Right lobe of liver (tissue), 6 donors: ENCODE data around the gene BDKRB2. TPM values are rescaled to one million over a fixed set of nuclear protein-coding genes. Genes with fewer than 3 reads are reported as not detected.

Experiments
- ATAC-seq, 4 donors: fragments of 200-7000 bp; cut with Tn5 transposase; one replicate each; pipeline ENCODE4 v1.9.1; 2020; ENCODE audit warnings: mild to moderate bottlenecking in 4 of 4, moderate library complexity in 4 of 4
- DNase-seq, 3 donors: peaks; one replicate each; pipeline ENCODE4 v3.0.0-alpha.2; 2020
- H3K27ac ChIP-seq, 3 donors: fragments of 200-600 bp; one replicate each; pipeline ENCODE4 v1.8.0; 2022
- H3K27me3 ChIP-seq, 2 donors: fragments of 200-600 bp; one replicate each; pipeline ENCODE4 v1.8.0; 2022
- H3K36me3 ChIP-seq, 4 donors: fragments of 200-600 bp; sonication (generic) in 1 of 4; one replicate each; pipeline versions ENCODE4 v1.5.1 to v1.8.0; 2017 to 2022; ENCODE audit warnings: control low read depth in 1 of 4
- H3K4me1 ChIP-seq, 4 donors: fragments of 200-600 bp; sonication (generic) in 1 of 4; one replicate each; pipeline versions ENCODE4 v1.5.1 to v1.8.0; 2017 to 2022; ENCODE audit warnings: control low read depth in 1 of 4
- H3K4me3 ChIP-seq, 3 donors: fragments of 200-600 bp; one replicate each; pipeline ENCODE4 v1.8.0; 2022
- H3K9me3 ChIP-seq, 4 donors: fragments of 200-600 bp; sonication (generic) in 1 of 4; one replicate each; pipeline versions ENCODE4 v1.5.1 to v1.8.0; 2017 to 2022; ENCODE audit warnings: control low read depth in 1 of 4
- POLR2A ChIP-seq: fragments of 450-650 bp; IDR thresholded peaks from one replicate; pipeline ENCODE4 v1.6.1; 2017; ENCODE audit warnings: antibody characterized with exemption, mild to moderate bottlenecking
- WGBS: methylation state at CpG from one replicate; pipeline ENCODE4 v1.1.6; 2018; ENCODE audit warnings: low coverage, low lambda C conversion rate; ENCODE audit not compliant: insufficient coverage; ENCODE audit errors: missing lambda C conversion rate; 5-methylcytosine and 5-hydroxymethylcytosine counted together
- intact Hi-C, 2 donors: fragments of 100-400 bp; cut with DNase I; formaldehyde crosslinking; loops; one replicate each; pipeline versions ENCODE4 v1.11.2 to v1.14.1; 2022
- total RNA-seq, 6 experiments: library from RNA; depleted of rRNA in 2 of 6; stranded (reverse); fragments of >200 nt in 2 of 6; fragmentation: NEBNext Ultra II Directional in 3 of 6; extraction: Animal tissue kit (Norgen Biotek cat#: 25700) in 3 of 6; gene quantifications; one replicate each; pipeline versions ENCODE4 v1.1.0 to v1.2.4, GENCODE V29; 2016 to 2023
- TF ChIP-seq, protein P1 (sequence below), 4 donors: fragments of 200-600 bp in 3 of 4; fragments of 450-650 bp in 1 of 4; IDR thresholded peaks; one replicate each; pipeline versions ENCODE4 v1.5.1 to v1.8.0; 2016 to 2022; ENCODE audit warnings: antibody characterized with exemption in 4 of 4, mild to moderate bottlenecking in 2 of 4
- donor health status: DM: no; HTN: yes; CAD: no.
- donor health status: DM: no; HTN: no; CAD: no.
- donor health status: DM: no; HTN: no; CAD: no.
- donor health status: DM: no; HTN: yes; CAD: no.
- donor health status: DM: no; HTN: yes; CAD: no.

Gene BDKRB2
- total RNA-seq, 6 experiments from 2014 or later: 0.07 to 0.60 (median 0.22) TPM

DNA sequence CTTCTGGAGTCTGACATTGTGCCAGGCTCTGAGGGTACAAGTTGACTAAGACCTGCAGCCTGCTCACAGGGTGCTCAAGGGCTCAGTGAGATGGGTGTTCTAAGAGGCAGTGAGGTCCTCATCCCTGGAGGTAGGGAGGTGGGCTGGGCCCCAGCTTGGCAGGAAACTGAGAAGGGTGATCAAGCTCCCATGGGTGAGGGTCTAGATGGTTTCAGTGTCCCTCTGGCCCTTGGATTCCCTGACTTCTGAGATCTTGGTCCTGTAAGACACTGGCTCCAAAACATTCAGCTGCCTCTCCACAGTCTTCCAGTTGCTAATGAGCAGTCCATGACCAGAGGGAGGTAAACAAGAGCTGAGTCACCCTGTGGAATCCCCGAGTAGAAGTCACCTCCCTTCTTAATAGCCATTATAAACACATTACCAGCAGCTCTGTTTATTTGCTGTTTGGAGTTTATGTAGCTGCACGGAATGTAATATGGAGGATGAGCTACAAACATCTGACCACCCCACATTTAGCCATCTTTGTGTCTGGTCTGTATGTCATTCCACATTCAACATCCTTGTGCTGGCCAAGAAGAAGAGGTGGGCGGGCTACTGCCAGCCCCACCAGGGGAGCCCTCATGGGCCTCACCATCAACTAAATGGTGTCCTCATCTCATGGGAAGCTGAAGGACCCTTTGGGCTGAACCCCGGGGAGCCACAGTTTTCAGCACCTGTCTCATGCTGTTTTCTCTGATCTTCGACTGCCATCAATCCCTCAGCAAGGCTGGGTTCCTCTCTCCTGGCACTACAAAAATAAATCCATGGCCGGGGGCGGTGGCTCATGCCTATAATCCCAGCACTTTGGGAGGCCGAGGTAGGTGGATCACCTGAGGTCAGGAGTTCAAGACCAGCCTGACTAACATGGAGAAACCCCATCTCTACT is 37.2 kb upstream of the BDKRB2 start:
- H3K4me3 ChIP-seq: no peak overlapping the region
- no peak for TF ChIP-seq POLR2A
- TF ChIP-seq, protein P1, sequence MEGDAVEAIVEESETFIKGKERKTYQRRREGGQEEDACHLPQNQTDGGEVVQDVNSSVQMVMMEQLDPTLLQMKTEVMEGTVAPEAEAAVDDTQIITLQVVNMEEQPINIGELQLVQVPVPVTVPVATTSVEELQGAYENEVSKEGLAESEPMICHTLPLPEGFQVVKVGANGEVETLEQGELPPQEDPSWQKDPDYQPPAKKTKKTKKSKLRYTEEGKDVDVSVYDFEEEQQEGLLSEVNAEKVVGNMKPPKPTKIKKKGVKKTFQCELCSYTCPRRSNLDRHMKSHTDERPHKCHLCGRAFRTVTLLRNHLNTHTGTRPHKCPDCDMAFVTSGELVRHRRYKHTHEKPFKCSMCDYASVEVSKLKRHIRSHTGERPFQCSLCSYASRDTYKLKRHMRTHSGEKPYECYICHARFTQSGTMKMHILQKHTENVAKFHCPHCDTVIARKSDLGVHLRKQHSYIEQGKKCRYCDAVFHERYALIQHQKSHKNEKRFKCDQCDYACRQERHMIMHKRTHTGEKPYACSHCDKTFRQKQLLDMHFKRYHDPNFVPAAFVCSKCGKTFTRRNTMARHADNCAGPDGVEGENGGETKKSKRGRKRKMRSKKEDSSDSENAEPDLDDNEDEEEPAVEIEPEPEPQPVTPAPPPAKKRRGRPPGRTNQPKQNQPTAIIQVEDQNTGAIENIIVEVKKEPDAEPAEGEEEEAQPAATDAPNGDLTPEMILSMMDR (IDR thresholded peaks at IDR 0.05): no peak
- ATAC-seq (peak in 1 of 4 donors; percentile 88), DNase-seq (no peak)
- H3K27me3 ChIP-seq: no peaks in the 10 kb centered on the region
- no peaks in the 10 kb centered on the region for H3K9me3 ChIP-seq
- no peaks in the 10 kb centered on the region for H3K4me1 ChIP-seq
- WGBS: 74% methylated on average over 7 of the region's 8 CpGs
- no peaks in the 10 kb centered on the region for H3K36me3 ChIP-seq
- no peak overlapping the region for H3K27ac ChIP-seq
- intact Hi-C loops: no loop called here

DNA sequence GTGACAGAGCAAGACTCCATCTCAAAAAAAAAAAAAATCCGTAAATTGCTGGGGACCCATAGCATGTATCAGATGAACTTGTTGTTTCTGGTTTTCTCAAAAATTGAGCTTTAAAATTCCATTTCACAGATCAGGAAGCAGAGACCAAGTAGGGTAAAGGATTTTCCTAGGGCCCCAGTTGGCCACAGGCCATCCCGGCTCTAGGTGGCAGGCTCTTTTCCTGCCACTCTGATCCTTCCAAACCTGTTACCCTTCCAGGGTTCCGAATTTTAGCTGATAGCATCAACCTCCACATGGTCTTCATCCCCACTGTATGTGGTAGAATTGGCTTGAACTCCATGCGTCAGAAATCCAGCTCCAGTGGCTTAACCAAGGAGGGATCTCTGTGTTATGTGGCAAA is 36.1 kb upstream of the BDKRB2 start:
- no peak for TF ChIP-seq POLR2A
- TF ChIP-seq, protein P1 (IDR thresholded peaks at IDR 0.05): no peak
- WGBS: 72% methylated on average over 3 of the region's 4 CpGs
- Histone ChIP-seq H3K4me3 (no peak overlapping the region), H3K4me1 (no peaks in the 10 kb centered on the region), H3K9me3 (no peaks in the 10 kb centered on the region), H3K36me3 (no peaks in the 10 kb centered on the region), H3K27ac (no peak overlapping the region), H3K27me3 (no peaks in the 10 kb centered on the region)
- ATAC-seq (no peak), DNase-seq (no peak)
- intact Hi-C loops: no loop called here

DNA sequence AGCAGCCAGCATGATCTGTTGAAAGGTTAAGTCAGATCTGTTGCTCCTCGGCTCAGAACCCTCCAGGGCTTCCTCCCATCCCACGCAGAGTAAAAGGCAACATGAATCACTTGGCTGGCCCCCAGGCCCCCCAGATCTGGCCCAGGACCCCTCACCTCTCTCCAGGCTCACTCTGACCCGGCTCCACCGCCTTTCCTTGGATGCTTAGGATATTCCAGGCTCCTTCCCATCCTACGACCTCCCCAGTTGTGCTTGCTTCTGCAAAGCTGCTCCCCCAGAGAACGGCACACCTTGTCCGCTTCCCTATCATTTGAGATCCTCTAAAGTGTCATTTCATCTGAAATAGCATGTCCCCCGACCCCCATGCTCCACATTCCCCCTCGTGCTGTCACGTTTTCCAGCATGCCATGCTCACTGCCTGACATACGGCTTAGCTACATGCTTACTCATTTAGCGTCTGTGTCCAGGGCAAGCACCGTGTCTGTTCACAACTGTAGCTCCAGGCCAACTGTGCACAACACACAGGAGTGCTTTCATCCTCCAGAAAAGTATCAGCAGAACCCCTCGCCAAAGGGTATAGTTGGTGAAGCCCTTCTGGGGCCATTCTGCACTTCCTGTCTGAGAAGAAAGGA is 33.6 kb upstream of the BDKRB2 start:
- no peaks in the 10 kb centered on the region for H3K9me3 ChIP-seq
- TF ChIP-seq, protein P1 (IDR thresholded peaks at IDR 0.05): no peak
- TF ChIP-seq POLR2A: no peak
- no peaks in the 10 kb centered on the region for H3K27me3 ChIP-seq
- 52% methylated on average over 14 of the region's 14 CpGs for whole genome bisulfite sequencing
- H3K36me3 ChIP-seq: no peaks in the 10 kb centered on the region
- no peaks in the 10 kb centered on the region for H3K4me1 ChIP-seq
- DNase-seq (no peak), ATAC-seq (no peak)
- no peak overlapping the region for H3K27ac ChIP-seq
- intact Hi-C loops: no loop called here
- H3K4me3 ChIP-seq: no peak overlapping the region

DNA sequence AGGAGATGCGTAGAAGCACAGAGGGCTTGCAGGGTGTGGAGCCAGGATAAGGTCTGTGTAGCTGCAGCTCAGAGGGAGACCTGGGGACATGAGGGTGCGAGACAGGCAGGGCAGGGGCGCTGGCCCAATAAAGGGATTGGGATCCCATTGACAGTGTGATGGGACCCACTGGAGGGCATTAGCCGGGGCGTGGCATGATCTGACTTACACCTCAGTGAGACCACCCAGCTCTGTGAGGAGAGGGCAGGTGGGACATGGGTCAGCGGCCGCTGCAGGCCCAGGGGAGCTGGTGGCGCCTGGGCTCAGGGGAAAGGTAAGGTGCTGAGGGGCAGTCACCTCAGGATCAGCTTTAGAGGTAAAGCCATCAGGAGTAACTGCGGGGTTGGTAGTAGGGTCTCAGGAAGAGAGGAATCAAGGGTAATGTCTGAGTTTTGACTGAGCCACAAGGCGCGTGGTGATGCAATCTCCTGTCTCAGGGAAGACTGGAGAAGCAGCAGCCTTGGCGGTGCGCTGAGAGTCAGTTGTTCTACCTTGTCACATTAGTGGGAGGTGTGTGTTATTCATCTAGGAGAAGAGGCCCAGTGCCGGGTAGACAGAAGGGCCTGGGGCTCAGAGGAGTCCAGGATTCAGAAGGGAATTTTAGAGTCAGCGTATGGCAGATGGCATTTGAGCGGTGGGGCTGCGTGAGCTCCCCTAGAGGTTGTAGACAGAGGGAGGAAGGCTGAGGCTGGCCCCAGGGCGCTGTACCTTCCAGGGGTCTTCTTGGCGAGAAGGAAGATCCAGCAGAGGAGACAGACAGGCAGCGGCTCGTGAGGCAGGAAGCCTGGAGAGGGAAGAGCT is 30.8 kb upstream of the BDKRB2 start:
- 85% methylated on average over 13 of the region's 21 CpGs for WGBS
- Histone ChIP-seq H3K4me3 (no peak overlapping the region), H3K27ac (no peak overlapping the region), H3K36me3 (no peaks in the 10 kb centered on the region), H3K9me3 (no peaks in the 10 kb centered on the region), H3K27me3 (no peaks in the 10 kb centered on the region), H3K4me1 (no peaks in the 10 kb centered on the region)
- ATAC-seq (peak in 1 of 4 donors; percentile 26), DNase-seq (no peak)
- intact Hi-C loops: no loop called here
- no peak for TF ChIP-seq POLR2A
- TF ChIP-seq, protein P1 (IDR thresholded peaks at IDR 0.05): no peak
